ENCODE data around the gene ABCD4. TPM values are rescaled to one million over a fixed set of nuclear protein-coding genes. Genes with fewer than 3 reads are reported as not detected.

The ABCD4 gene
- total RNA-seq, 2 experiments from 2014 or later, result 46.6 to 74.7 TPM

DNA sequence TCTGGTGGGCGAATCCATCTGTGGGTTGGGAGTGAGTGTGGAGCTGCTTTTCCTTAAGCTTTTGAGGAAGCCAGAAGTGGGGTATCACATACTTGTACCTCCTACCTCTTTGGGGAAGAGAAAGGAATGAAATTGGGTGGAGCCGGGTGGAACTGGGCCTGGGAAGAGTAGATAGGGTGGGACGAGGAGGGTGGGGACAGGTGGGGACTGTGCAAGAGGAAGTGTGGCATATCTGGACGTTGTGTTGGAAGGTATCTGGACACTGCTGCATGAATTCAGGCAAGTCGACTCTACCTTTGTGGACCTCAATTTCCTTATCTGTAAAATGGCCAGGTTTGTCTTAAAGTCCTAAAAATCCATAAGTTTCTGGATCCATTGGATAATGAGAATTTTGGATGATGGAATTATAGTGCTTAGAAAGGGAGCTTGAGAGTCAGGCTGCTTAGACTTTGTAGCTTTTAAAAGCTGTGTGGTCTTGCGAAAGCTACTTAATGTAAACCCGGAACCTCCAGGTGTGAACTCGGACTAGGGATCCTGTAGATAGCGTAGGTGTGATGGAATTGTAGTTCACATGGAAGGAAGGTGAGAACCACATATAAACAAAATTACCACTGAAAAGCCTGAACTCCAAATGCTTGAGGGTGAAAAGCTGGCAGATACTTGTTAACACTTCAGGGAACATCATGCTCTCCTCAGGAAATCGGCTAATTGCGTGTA is 47.6 kb upstream of the ABCD4 start:
- intact Hi-C loops (cut with micrococcal nuclease; ENCODE audit: unreplicated experiment), result no loop called here
- no peaks in the 10 kb centered on the region for H3K79me2 ChIP-seq (ENCODE audit: insufficient read depth, low read depth, low read length)
- CTCF ChIA-PET (ENCODE audit: unreplicated experiment), result no interaction called here
- H3K9me2 ChIP-seq (ENCODE audit: insufficient read depth, low read length), result no peaks in the 10 kb centered on the region
- H3K9me3 ChIP-seq (ENCODE audit: low read length), result no peaks in the 10 kb centered on the region
- TF ChIP-seq, protein P1, sequence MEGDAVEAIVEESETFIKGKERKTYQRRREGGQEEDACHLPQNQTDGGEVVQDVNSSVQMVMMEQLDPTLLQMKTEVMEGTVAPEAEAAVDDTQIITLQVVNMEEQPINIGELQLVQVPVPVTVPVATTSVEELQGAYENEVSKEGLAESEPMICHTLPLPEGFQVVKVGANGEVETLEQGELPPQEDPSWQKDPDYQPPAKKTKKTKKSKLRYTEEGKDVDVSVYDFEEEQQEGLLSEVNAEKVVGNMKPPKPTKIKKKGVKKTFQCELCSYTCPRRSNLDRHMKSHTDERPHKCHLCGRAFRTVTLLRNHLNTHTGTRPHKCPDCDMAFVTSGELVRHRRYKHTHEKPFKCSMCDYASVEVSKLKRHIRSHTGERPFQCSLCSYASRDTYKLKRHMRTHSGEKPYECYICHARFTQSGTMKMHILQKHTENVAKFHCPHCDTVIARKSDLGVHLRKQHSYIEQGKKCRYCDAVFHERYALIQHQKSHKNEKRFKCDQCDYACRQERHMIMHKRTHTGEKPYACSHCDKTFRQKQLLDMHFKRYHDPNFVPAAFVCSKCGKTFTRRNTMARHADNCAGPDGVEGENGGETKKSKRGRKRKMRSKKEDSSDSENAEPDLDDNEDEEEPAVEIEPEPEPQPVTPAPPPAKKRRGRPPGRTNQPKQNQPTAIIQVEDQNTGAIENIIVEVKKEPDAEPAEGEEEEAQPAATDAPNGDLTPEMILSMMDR (conservative IDR thresholded peaks at IDR 0.05; ENCODE audit: low read length), result no peak
- no peak for TF ChIP-seq EZH2phosphoT487 (IDR thresholded peaks at IDR 0.05; ENCODE audit: borderline replicate concordance, low read depth, low read length)
- no peak overlapping the region for H3K4me2 ChIP-seq (ENCODE audit: low read length)
- POLR2A ChIA-PET, result no interaction called here
- no peak overlapping the region for H3K4me3 ChIP-seq (ENCODE audit: low read depth, low read length, poor library complexity, severe bottlenecking)
- no peak overlapping the region for H2AFZ ChIP-seq (ENCODE audit: low read length)
- H3K4me1 ChIP-seq (ENCODE audit: insufficient read depth, low read length, poor library complexity, severe bottlenecking), result no peaks in the 10 kb centered on the region
- H3K27ac ChIP-seq (ENCODE audit: low read depth, low read length, poor library complexity, severe bottlenecking), result no peak overlapping the region
- H4K20me1 ChIP-seq (ENCODE audit: insufficient read depth, low read length), result no peaks in the 10 kb centered on the region
- H3K36me3 ChIP-seq (ENCODE audit: insufficient read depth, low read length), result no peaks in the 10 kb centered on the region
- no peak for DNase-seq (ENCODE audit: low spot score)
- no TSS peak for BruUV-seq (replicated peaks)

DNA sequence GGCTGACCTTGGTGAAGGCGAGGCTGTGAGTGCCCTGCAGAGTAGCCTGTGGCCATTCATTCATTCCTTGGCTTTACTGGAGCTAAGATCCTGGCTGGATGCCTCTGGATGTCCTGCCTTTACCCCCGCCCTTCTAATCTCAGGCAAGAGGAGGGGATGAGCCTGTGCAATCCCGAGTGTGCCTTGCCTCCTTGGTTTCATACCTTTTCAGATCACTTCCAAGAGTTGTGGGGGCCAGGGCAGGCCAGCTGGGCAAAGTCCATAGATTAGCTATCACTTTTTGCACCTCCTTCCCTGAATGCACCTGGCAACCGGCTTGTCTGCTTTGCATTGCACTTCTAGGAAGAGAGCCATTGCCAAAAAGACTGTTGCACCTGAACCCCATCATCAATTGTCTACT is 47.0 kb upstream of the ABCD4 start:
- no TSS peak for BruUV-seq (replicated peaks)
- Histone ChIP-seq H3K9me3 (ENCODE audit: low read length) (no peaks in the 10 kb centered on the region), H2AFZ (ENCODE audit: low read length) (no peak overlapping the region), H3K36me3 (ENCODE audit: insufficient read depth, low read length) (no peaks in the 10 kb centered on the region), H3K4me3 (ENCODE audit: low read depth, low read length, poor library complexity, severe bottlenecking) (no peak overlapping the region), H3K4me1 (ENCODE audit: insufficient read depth, low read length, poor library complexity, severe bottlenecking) (no peaks in the 10 kb centered on the region), H3K79me2 (ENCODE audit: insufficient read depth, low read depth, low read length) (no peaks in the 10 kb centered on the region), H3K4me2 (ENCODE audit: low read length) (no peak overlapping the region), H3K9me2 (ENCODE audit: insufficient read depth, low read length) (no peaks in the 10 kb centered on the region), H4K20me1 (ENCODE audit: insufficient read depth, low read length) (no peaks in the 10 kb centered on the region), H3K27ac (ENCODE audit: low read depth, low read length, poor library complexity, severe bottlenecking) (no peak overlapping the region)
- no peak for DNase-seq (ENCODE audit: low spot score)
- CTCF ChIA-PET (ENCODE audit: unreplicated experiment), result no interaction called here
- no peak for TF ChIP-seq EZH2phosphoT487 (IDR thresholded peaks at IDR 0.05; ENCODE audit: borderline replicate concordance, low read depth, low read length)
- TF ChIP-seq, protein P1 (conservative IDR thresholded peaks at IDR 0.05; ENCODE audit: low read length), result no peak
- POLR2A ChIA-PET, result no interaction called here
- intact Hi-C loops (cut with micrococcal nuclease; ENCODE audit: unreplicated experiment), result loop anchor here (10.0 kb wide), 1 partner anchor 485 kb away; no protein-coding TSS in a partner anchor

DNA sequence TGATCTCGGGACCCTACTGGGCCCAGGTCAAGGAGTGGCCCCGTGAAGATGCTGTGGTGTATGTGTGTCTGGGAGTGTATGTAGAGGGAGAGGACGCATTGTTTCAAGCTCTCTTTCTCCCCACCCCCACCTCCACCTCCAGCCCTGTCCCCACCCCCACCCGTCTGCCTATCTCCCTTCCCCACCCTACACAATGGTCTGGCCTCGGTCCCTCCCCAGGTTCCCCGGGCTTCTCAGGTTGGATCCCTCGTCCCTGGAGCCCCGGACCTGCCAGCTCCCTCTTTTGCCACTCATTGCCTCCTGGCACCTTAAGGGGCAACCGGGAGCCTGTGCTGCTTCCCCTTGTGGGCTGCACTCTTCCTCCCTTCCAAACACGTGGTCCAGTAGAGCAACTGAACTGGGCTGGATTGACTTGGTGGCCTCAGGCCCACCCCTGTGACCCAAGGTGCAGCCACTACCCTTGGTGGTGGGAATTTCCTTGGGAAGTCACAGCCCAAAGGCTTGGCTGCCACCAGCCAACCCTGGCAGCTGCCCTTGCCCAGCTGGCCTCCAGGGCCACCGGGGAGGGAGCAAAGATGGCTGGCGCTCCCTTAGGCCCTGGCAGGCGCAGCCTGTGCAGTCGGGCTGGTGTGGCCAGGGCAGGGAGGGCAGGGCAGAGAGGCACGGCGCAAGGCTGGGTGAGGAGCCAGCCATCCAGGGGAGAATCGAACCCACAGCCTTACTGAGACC is 46.2 kb upstream of the ABCD4 start:
- no peak for TF ChIP-seq EZH2phosphoT487 (IDR thresholded peaks at IDR 0.05; ENCODE audit: borderline replicate concordance, low read depth, low read length)
- TF ChIP-seq, protein P1 (conservative IDR thresholded peaks at IDR 0.05; ENCODE audit: low read length), result no peak
- BruUV-seq (replicated peaks), result no TSS peak

More for the DNA sequence above, 46.2 kb upstream of the ABCD4 start:
- Histone ChIP-seq H2AFZ (ENCODE audit: low read length) (no peak overlapping the region), H3K79me2 (ENCODE audit: insufficient read depth, low read depth, low read length) (no peaks in the 10 kb centered on the region), H3K27ac (ENCODE audit: low read depth, low read length, poor library complexity, severe bottlenecking) (no peak overlapping the region), H3K4me3 (ENCODE audit: low read depth, low read length, poor library complexity, severe bottlenecking) (no peak overlapping the region), H4K20me1 (ENCODE audit: insufficient read depth, low read length) (no peaks in the 10 kb centered on the region), H3K36me3 (ENCODE audit: insufficient read depth, low read length) (no peaks in the 10 kb centered on the region), H3K9me2 (ENCODE audit: insufficient read depth, low read length) (no peaks in the 10 kb centered on the region), H3K9me3 (ENCODE audit: low read length) (no peaks in the 10 kb centered on the region), H3K4me2 (ENCODE audit: low read length) (no peak overlapping the region), H3K4me1 (ENCODE audit: insufficient read depth, low read length, poor library complexity, severe bottlenecking) (no peaks in the 10 kb centered on the region)
- ChIA-PET POLR2A (no interaction called here), CTCF (ENCODE audit: unreplicated experiment) (no interaction called here)
- DNase-seq (ENCODE audit: low spot score), result no peak
- intact Hi-C loops (cut with micrococcal nuclease; ENCODE audit: unreplicated experiment), result loop anchor here (10.0 kb wide), 1 partner anchor 486 kb away; no protein-coding TSS in a partner anchor

All from OCI-LY7 (cell line).